HEK293T (cell line): ENCODE results near the gene BTNL3.

Source experiments
- CTCF ChIA-PET: fragments of 350-600 bp; formaldehyde crosslinking; extraction: SDS; loops from one replicate; lab custom pipeline; 2021; ENCODE audit warnings: antibody characterized with exemption, inconsistent platforms; lab: Yijun Ruan, JAX
- POLR2A ChIA-PET: fragments of 350-600 bp; formaldehyde crosslinking; extraction: SDS; loops from one replicate; lab custom pipeline; 2020; ENCODE audit warnings: antibody characterized with exemption, inconsistent platforms; lab: Yijun Ruan, JAX
- DNase-seq: peaks from one replicate; pipeline ENCODE4 v3.0.0; 2012; ENCODE audit warnings: mixed read lengths; ENCODE audit errors: extremely low spot score
- ARNT ChIP-seq: fragments of 450-650 bp; IDR thresholded peaks from 2 replicates; pipeline ENCODE4 v1.6.1; 2017; ENCODE audit warnings: mild to moderate bottlenecking
- BHLHE40 ChIP-seq: fragments of 450-650 bp; IDR thresholded peaks from 2 replicates; pipeline ENCODE4 v1.6.1; 2016; ENCODE audit warnings: mild to moderate bottlenecking, moderate library complexity, borderline replicate concordance
- CTBP1 ChIP-seq: fragments of 450-650 bp; IDR thresholded peaks from 2 replicates; pipeline ENCODE4 v1.6.1; 2016; ENCODE audit warnings: borderline replicate concordance
- ELF4 ChIP-seq: fragments of 450-650 bp; IDR thresholded peaks from 2 replicates; pipeline ENCODE4 v1.6.1; 2017; ENCODE audit warnings: antibody characterized with exemption
- FOXA1 ChIP-seq: fragments of 450-650 bp; IDR thresholded peaks from 2 replicates; pipeline ENCODE4 v1.6.1; 2016; ENCODE audit warnings: mild to moderate bottlenecking
- FOXK2 ChIP-seq: fragments of 450-650 bp; IDR thresholded peaks from 2 replicates; pipeline ENCODE4 v1.6.1; 2016; ENCODE audit warnings: mild to moderate bottlenecking
- FOXM1 ChIP-seq: fragments of 450-650 bp; IDR thresholded peaks from 2 replicates; pipeline ENCODE4 v1.6.1; 2017; ENCODE audit warnings: mild to moderate bottlenecking, borderline replicate concordance
- HDGF ChIP-seq: fragments of 450-650 bp; IDR thresholded peaks from 2 replicates; pipeline ENCODE4 v1.6.1; 2017; ENCODE audit warnings: antibody characterized with exemption, borderline replicate concordance
- L3MBTL2 ChIP-seq: fragments of 450-650 bp; conservative IDR thresholded peaks from 2 replicates; pipeline ENCODE4 v1.6.1; 2016; ENCODE audit warnings: mild to moderate bottlenecking
- LEF1 ChIP-seq: fragments of 450-650 bp; IDR thresholded peaks from 2 replicates; pipeline ENCODE4 v1.6.1; 2017; ENCODE audit warnings: mild to moderate bottlenecking, borderline replicate concordance
- NFRKB ChIP-seq: fragments of 450-650 bp; IDR thresholded peaks from 2 replicates; pipeline ENCODE4 v1.6.1; 2016; ENCODE audit warnings: mild to moderate bottlenecking, moderate library complexity
- SP1 ChIP-seq: fragments of 450-650 bp; IDR thresholded peaks from 2 replicates; pipeline ENCODE4 v1.6.1; 2017
- SUZ12 ChIP-seq: fragments of 450-650 bp; IDR thresholded peaks from 2 replicates; pipeline ENCODE4 v1.6.1; 2016; ENCODE audit warnings: mild to moderate bottlenecking
- TARDBP ChIP-seq: fragments of 450-650 bp; IDR thresholded peaks from 2 replicates; pipeline ENCODE4 v1.6.1; 2016
- ZNF384 ChIP-seq: fragments of 450-650 bp; IDR thresholded peaks from 2 replicates; pipeline ENCODE4 v1.6.1; 2016
- TF ChIP-seq, protein P1 (sequence below): fragments of 450-650 bp; IDR thresholded peaks from 2 replicates; pipeline ENCODE4 v1.6.1; 2016

BTNL3 gene

DNA sequence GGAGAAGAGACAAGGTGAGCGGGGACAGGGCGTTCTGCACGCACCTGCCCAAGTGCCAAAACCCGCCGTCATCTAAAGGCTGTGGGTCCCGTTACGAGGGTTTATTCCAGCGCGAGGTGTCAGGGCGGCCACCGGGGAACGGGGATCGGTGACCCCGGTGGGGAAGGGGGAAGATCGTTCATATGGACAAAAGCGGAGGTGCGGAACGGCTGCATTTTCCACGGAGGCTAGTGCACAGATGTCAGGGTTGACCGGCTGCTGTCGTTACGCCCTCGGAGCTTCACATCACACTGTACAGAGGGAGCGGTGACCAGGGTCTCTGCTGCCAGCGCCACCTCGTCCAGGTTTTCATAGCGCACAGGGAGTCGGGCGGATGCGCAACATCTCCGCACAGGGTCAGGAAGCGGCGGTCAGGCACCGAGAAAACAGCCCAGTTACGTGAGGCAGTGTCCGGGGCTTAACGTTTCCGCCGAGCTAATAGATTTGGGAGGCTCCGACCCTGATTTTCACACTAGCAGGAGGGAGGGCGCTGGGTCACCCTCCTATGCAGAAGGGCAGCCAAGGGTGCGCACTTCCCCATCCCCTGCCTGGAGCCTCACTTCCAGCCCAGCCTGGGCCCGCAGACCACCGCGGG lies 65.0 kb downstream of the BTNL3 start:
- ChIA-PET POLR2A (interaction anchor here (1.7 kb wide), 1 partner anchor 193 kb away, joined by 4 read pairs; the partner anchor contains the start of gene ZFP62), CTCF (interaction anchor here (0.6 kb wide), 1 partner anchor 30 kb away, joined by 3 read pairs; no protein-coding TSS in a partner anchor)
- TF ChIP-seq FOXA1, result no peak
- no peak for TF ChIP-seq L3MBTL2
- TF ChIP-seq ARNT, result no peak
- no peak for TF ChIP-seq HDGF
- no peak for TF ChIP-seq BHLHE40
- no peak for TF ChIP-seq LEF1
- TF ChIP-seq SUZ12, result no peak
- TF ChIP-seq ZNF384, result no peak
- TF ChIP-seq, protein P1, sequence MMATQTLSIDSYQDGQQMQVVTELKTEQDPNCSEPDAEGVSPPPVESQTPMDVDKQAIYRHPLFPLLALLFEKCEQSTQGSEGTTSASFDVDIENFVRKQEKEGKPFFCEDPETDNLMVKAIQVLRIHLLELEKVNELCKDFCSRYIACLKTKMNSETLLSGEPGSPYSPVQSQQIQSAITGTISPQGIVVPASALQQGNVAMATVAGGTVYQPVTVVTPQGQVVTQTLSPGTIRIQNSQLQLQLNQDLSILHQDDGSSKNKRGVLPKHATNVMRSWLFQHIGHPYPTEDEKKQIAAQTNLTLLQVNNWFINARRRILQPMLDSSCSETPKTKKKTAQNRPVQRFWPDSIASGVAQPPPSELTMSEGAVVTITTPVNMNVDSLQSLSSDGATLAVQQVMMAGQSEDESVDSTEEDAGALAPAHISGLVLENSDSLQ, result no peak
- TF ChIP-seq ELF4, result no peak
- no peak for TF ChIP-seq FOXM1
- TF ChIP-seq TARDBP, result no peak
- TF ChIP-seq CTBP1, result no peak
- no peak for TF ChIP-seq SP1
- TF ChIP-seq NFRKB, result no peak
- TF ChIP-seq FOXK2, result no peak
- DNase-seq, result no peak

DNA sequence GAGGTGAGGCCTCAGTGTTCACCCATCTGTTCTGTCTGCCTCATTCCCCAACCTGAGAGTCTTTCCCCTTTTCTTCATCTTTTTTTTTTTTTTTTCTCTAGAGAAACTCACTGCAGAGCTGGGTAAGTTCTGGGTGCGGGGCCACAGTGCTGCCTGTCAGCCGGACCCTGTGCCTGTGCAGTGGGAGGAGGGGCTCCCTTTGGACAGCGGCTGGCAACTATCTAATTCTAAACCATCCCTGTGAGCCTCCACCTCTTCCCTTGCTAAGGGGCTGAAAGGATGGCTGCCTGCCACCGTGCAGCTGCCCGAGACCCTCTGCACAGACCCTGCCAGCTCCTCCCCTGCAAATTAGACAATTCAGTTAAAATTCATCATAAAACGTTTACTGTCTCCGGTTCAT lies 65.5 kb downstream of the BTNL3 start:
- POLR2A ChIA-PET, result interaction anchor here (1.7 kb wide), 1 partner anchor 193 kb away, joined by 4 read pairs; the partner anchor contains the start of gene ZFP62
- CTCF ChIA-PET, result no interaction called here
- DNase-seq, result no peak
- TF ChIP-seq FOXA1 (no peak), ZNF384 (no peak), NFRKB (no peak), FOXM1 (no peak), TARDBP (no peak), BHLHE40 (no peak), CTBP1 (no peak), SP1 (no peak), ARNT (no peak)

DNA sequence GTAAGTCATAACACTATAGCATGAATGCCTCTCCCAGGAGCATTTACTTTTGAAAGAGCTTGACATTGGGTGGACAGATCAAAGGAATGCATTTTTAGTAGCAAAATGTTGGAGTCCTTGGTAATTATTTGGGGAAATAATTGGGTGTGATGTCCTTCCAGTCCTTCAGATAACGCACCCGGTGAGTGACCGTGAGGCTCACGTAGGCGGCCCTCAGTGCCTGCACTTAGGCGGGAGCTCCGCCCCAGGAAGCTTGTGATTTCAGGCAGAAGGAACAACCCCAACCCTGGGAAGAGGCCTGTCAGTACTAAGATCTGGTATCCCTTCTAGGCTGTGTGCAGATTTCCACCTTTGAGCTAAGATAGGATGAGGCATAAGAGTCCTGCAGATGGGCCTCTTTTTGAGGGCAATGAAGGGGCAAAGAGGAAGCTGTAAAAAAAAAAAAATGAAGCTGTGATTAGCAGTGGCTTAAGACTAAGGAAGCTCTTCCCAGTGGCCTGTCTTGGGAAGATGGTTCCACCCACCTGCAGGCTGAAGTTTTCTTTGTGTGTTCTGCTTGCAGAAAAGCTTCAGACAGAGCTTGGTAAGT lies 66.3 kb downstream of the BTNL3 start:
- TF ChIP-seq LEF1, result no peak
- TF ChIP-seq ARNT, result no peak
- no peak for TF ChIP-seq L3MBTL2
- no peak for TF ChIP-seq TARDBP
- no peak for TF ChIP-seq CTBP1
- no peak for DNase-seq
- ChIA-PET CTCF (no interaction called here), POLR2A (interaction anchor here (1.7 kb wide), 1 partner anchor 194 kb away, joined by 4 read pairs; the partner anchor contains the start of gene ZFP62)
